ENCODE data around the gene TTC3.

DNA sequence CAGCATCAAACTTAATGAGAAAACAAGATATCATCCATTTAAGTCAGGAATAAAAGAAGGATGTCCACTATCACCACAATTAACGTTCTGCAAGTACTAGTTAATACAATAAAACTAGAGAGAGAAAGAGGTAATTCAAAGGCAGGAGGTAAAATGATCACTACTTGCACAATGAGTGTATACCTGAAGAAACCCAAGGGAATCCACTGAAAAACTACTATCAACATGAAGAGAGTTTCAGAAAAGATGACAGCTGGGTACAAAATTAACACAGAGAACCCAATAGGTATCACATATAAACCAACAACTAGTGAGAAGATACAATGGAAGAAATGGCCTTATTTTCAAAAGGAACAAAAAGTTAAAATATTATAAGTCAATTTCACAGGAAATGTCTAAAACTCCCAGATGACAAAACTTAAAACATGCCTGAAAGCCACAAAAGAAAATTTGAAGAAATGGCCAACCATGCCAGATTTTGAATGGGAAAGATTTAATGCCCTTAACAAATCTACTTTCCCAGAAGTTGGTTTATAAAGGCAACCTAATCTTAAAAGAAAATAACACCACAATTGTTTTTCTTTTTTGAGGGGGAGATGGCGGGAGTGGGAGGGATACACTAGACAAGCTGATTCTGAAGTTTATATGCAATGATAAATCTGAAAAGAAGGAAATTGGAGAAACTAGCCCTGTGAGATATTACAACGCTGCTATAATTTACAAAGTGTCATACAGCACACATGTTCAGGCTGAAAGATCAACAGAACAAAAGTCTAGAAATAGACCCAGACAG, 176.3 kb downstream of the TTC3 start:
- TF ChIP-seq, protein P1, sequence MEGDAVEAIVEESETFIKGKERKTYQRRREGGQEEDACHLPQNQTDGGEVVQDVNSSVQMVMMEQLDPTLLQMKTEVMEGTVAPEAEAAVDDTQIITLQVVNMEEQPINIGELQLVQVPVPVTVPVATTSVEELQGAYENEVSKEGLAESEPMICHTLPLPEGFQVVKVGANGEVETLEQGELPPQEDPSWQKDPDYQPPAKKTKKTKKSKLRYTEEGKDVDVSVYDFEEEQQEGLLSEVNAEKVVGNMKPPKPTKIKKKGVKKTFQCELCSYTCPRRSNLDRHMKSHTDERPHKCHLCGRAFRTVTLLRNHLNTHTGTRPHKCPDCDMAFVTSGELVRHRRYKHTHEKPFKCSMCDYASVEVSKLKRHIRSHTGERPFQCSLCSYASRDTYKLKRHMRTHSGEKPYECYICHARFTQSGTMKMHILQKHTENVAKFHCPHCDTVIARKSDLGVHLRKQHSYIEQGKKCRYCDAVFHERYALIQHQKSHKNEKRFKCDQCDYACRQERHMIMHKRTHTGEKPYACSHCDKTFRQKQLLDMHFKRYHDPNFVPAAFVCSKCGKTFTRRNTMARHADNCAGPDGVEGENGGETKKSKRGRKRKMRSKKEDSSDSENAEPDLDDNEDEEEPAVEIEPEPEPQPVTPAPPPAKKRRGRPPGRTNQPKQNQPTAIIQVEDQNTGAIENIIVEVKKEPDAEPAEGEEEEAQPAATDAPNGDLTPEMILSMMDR (IDR thresholded peaks at IDR 0.05; ENCODE audit: insufficient read depth, low read depth, low read length): no peak
- no peak for TF ChIP-seq EZH2 (IDR thresholded peaks at IDR 0.05; ENCODE audit: insufficient read depth, low read length)
